Esophagus squamous epithelium (tissue), 5 donors: ENCODE data around the gene PDZRN3. TPM values are rescaled to one million over a fixed set of nuclear protein-coding genes. Genes with fewer than 3 reads are reported as not detected.

Experiments
- DNase-seq: peaks from one replicate; lab custom pipeline; 2025; lab: John Stamatoyannopoulos, UW
- H3K27ac ChIP-seq, 4 donors: fragments of 200-600 bp; sonication (generic); one replicate each; pipeline ENCODE4 v1.5.1; 2016 to 2019; ENCODE audit warnings: mild to moderate bottlenecking in 1 of 4
- H3K27me3 ChIP-seq, 4 donors: fragments of 200-600 bp; sonication (generic); 1 replicate in 3 of 4; 2 replicates in 1 of 4; pipeline versions ENCODE4 v1.5.1 to v1.6.0; 2017 to 2021; ENCODE audit warnings: antibody characterized with exemption in 1 of 4
- H3K36me3 ChIP-seq, 3 donors: fragments of 200-600 bp; sonication (generic); one replicate each; pipeline ENCODE4 v1.5.1; 2016 to 2019
- H3K4me1 ChIP-seq, 3 donors: fragments of 200-600 bp; sonication (generic); one replicate each; pipeline ENCODE4 v1.5.1; 2017 to 2019
- H3K4me3 ChIP-seq, 4 donors: fragments of 200-600 bp; sonication (generic); 1 replicate in 3 of 4; 2 replicates in 1 of 4; pipeline ENCODE4 v1.5.1; 2016 to 2019; ENCODE audit warnings: mild to moderate bottlenecking in 2 of 4, moderate library complexity in 1 of 4
- H3K9me3 ChIP-seq, 3 donors: fragments of 200-600 bp; sonication (generic); one replicate each; pipeline ENCODE4 v1.5.1; 2016 to 2019
- POLR2A ChIP-seq, 4 donors: fragments of 450-650 bp; IDR thresholded peaks; one replicate each; pipeline ENCODE4 v1.6.1; 2017; ENCODE audit warnings: antibody characterized with exemption in 4 of 4, mild to moderate bottlenecking in 4 of 4, moderate library complexity in 3 of 4
- WGBS, 2 donors: methylation state at CpG; one replicate each; pipeline ENCODE4 v1.1.5; 2018; 5-methylcytosine and 5-hydroxymethylcytosine counted together
- intact Hi-C: fragments of 100-400 bp; cut with DNase I; formaldehyde crosslinking; loops from one replicate; pipeline ENCODE4 v1.15.0; 2022
- total RNA-seq, 4 donors: library from RNA; depleted of rRNA; stranded (reverse); fragments of >200 nt; gene quantifications; one replicate each; pipeline ENCODE4 v1.1.0, GENCODE V29; 2016
- TF ChIP-seq, protein P1 (sequence below), 6 experiments: fragments of 450-650 bp in 4 of 6; fragments of 200-600 bp in 2 of 6; sonication (generic) in 2 of 6; IDR thresholded peaks; one replicate each; pipeline ENCODE4 v1.5.1; 2016 to 2019; ENCODE audit warnings: antibody characterized with exemption in 6 of 6, mild to moderate bottlenecking in 4 of 6, moderate library complexity in 4 of 6
- donor health status: DM: yes; HTN: yes; CAD: no.

The PDZRN3 gene
- total RNA-seq, 4 donors from 2014 or later: 22.1 to 54.9 (median 38.9) TPM

DNA sequence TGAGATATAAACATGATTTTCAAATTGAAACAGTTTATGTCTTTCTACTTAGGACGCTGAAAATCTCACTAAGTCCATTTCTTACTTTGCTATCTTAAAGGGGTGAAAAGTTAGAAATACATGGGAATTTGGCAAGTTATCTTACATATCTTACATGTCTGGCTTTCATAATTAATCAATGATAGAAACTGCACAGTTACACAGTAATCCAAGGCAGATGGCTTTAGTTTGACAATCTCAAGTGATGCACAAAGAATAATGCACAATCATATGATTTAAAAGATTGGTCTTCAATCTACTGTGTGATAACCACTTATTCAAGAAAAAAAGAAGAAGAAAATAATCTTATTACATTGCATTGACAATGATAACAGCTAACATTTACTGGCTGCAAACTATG is 14.2 kb downstream of the PDZRN3 start:
- no peaks in the 10 kb centered on the region for H3K27me3 ChIP-seq
- no peak for DNase-seq
- H3K27ac ChIP-seq: peak overlapping the region in 2 of 4 donors; percentile 9 to 11
- intact Hi-C loops: no loop called here
- H3K36me3 ChIP-seq: no peaks in the 10 kb centered on the region
- peaks cover 0 to 59% (median 17%) of the 10 kb centered on the region in 3 donors for H3K4me1 ChIP-seq
- 66 to 87% methylated on average over 1 of the region's 1 CpG for WGBS, 2 donors
- no peaks in the 10 kb centered on the region for H3K9me3 ChIP-seq
- H3K4me3 ChIP-seq: no peak overlapping the region
- no peak for TF ChIP-seq POLR2A (IDR thresholded peaks at IDR 0.05)
- TF ChIP-seq, protein P1, sequence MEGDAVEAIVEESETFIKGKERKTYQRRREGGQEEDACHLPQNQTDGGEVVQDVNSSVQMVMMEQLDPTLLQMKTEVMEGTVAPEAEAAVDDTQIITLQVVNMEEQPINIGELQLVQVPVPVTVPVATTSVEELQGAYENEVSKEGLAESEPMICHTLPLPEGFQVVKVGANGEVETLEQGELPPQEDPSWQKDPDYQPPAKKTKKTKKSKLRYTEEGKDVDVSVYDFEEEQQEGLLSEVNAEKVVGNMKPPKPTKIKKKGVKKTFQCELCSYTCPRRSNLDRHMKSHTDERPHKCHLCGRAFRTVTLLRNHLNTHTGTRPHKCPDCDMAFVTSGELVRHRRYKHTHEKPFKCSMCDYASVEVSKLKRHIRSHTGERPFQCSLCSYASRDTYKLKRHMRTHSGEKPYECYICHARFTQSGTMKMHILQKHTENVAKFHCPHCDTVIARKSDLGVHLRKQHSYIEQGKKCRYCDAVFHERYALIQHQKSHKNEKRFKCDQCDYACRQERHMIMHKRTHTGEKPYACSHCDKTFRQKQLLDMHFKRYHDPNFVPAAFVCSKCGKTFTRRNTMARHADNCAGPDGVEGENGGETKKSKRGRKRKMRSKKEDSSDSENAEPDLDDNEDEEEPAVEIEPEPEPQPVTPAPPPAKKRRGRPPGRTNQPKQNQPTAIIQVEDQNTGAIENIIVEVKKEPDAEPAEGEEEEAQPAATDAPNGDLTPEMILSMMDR (IDR thresholded peaks at IDR 0.05): no peak

DNA sequence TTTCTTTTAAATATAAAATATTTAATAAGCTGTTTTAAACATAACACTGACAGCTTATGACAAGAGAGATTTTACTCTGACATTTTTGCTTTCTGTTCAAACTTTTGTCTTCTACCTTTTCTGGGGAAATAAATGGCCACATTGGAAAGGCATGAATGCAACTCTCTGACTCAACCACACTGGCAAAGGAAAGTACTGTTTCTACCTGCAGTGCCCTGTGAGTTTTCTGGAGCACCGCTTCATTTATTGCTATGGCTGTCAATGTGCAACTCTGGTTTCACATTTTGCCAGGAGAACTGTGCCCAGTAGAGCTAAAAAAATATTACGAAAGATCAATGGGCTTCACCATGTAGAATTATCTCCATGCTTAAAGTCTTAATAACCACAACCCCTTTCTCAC is 15.1 kb downstream of the PDZRN3 start:
- no peaks in the 10 kb centered on the region for H3K27me3 ChIP-seq
- no peak overlapping the region for H3K4me3 ChIP-seq
- intact Hi-C loops: no loop called here
- H3K27ac ChIP-seq: peak overlapping the region in 1 of 4 donors; percentile 23
- H3K4me1 ChIP-seq: peaks cover 0 to 60% (median 16%) of the 10 kb centered on the region in 3 donors
- H3K36me3 ChIP-seq: no peaks in the 10 kb centered on the region
- no peak for DNase-seq
- no peaks in the 10 kb centered on the region for H3K9me3 ChIP-seq
- TF ChIP-seq, protein P1 (IDR thresholded peaks at IDR 0.05): no peak
- no peak for TF ChIP-seq POLR2A (IDR thresholded peaks at IDR 0.05)
- 52 to 72% methylated on average over 2 of the region's 2 CpGs for WGBS, 2 donors

DNA sequence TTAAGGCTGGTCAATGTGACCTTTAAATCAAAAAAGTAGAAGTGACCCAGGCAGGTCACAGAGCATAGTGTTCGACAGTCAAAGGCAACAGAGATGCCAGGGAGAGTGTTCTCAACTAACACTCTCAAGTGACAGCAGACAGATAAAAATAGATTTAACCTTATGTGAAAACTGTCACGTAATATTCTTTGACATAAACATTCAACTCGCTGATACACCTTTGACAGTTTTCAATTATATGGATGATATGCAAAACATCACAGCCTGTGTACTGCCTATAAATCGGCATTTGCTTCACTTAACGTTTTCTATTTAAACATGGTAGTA is 15.5 kb downstream of the PDZRN3 start:
- no peak for DNase-seq
- TF ChIP-seq POLR2A (IDR thresholded peaks at IDR 0.05): no peak
- TF ChIP-seq, protein P1 (IDR thresholded peaks at IDR 0.05): no peak
- H3K27ac ChIP-seq: peak overlapping the region in 2 of 4 donors; percentile 23
- WGBS, 2 donors: 68 to 76% methylated on average over 5 of the region's 5 CpGs
- intact Hi-C loops: no loop called here
- peaks cover 0 to 60% (median 20%) of the 10 kb centered on the region in 3 donors for H3K4me1 ChIP-seq
- H3K9me3 ChIP-seq: no peaks in the 10 kb centered on the region
- H3K4me3 ChIP-seq: no peak overlapping the region
- no peaks in the 10 kb centered on the region for H3K36me3 ChIP-seq
- H3K27me3 ChIP-seq: no peaks in the 10 kb centered on the region

DNA sequence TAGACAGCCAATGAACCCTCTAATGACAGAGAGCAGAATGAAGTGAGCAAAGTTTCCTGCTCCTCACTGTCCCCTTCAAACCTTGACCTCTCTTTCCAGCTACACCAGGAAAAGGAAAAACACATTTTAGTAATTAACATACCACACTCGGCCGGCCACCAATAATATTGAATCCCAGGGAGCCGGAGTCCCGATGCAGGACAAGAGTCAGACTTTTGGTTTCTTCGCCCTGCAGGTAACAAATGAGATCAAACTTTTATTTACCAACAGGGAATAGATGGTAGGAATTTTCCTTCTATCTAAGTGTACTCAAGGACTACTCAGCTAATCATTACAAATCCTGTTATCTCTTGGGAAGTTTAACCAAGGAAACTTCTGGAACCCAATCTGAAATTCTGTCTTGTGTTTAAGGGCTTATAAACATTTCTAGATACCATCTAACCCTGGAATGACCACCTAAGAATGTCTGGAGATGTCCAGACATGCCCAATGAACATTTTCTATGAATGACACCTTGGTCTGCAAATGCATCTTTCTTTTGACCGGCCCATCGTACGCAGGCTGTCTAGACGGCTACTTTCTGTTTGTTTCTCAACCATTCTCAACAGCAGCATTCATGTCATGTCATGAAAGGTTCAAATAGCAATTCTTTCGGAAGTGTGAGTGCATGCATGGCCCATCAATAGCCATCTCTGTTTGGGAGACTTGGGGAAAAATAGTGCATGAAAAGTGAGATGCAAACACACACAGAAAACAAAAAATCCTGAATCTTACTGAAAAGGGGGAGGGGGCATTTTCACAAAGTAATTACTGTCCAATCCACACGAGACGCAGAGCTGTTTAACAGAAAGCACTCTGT is 16.1 kb downstream of the PDZRN3 start:
- Histone ChIP-seq H3K27me3 (no peaks in the 10 kb centered on the region), H3K4me1 (peaks cover 0 to 61% (median 24%) of the 10 kb centered on the region in 3 donors), H3K27ac (peak overlapping the region in 2 of 4 donors; percentile 23), H3K36me3 (no peaks in the 10 kb centered on the region), H3K9me3 (no peaks in the 10 kb centered on the region), H3K4me3 (no peak overlapping the region)
- intact Hi-C loops: no loop called here
- no peak for DNase-seq
- WGBS, 2 donors: 67 to 78% methylated on average over 12 of the region's 12 CpGs
- no peak for TF ChIP-seq POLR2A (IDR thresholded peaks at IDR 0.05)
- TF ChIP-seq, protein P1 (IDR thresholded peaks at IDR 0.05): no peak

DNA sequence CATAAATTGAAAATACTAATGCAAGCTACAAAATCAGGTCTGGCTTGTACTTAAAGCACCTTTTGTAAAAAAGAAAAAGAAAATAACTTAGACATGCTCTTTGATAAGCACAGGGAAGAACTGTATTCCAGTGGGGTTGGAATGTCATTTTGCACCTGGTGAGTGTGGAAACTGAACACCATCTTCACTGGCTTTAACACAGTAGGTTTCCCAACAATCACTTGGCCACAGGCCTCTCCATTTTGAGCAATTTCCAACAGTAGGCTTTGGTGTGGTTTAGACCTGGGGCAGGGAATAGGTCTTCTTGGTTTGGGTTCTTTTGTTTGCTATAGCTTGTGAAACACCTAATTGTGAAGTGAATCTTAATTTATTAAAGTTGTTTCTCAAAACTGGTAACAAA is 18.9 kb downstream of the PDZRN3 start:
- Histone ChIP-seq H3K4me1 (peaks cover 0 to 77% (median 35%) of the 10 kb centered on the region in 3 donors), H3K27me3 (no peaks in the 10 kb centered on the region), H3K9me3 (no peaks in the 10 kb centered on the region), H3K27ac (peak overlapping the region in 2 of 4 donors; percentile 71), H3K36me3 (no peaks in the 10 kb centered on the region), H3K4me3 (no peak overlapping the region)
- no peak for DNase-seq
- intact Hi-C loops: no loop called here
- TF ChIP-seq, protein P1 (IDR thresholded peaks at IDR 0.05): no peak
- no peak for TF ChIP-seq POLR2A (IDR thresholded peaks at IDR 0.05)
